EH (cell line): ENCODE data around the gene COL4A2.
"Not testable (repeated sequence)": the region's sequence is repeated elsewhere in the genome, so short reads cannot be mapped to it uniquely, and the experiment has no call there.

Experiments
- DNase-seq: peaks from one replicate; pipeline ENCODE4 v3.0.0-alpha.2; 2015; ENCODE audit warnings: low read depth

Gene COL4A2

GRCh38 chr13:110438776-110439175 lies 131.7 kb downstream of the COL4A2 start:
- no peak for DNase-seq

- DNase-seq, result no peak
These were observed 134.1 kb downstream of the COL4A2 start for GRCh38 chr13:110440946-110441731.

- peak; percentile 72 for DNase-seq
These were observed 136.0 kb downstream of the COL4A2 start for GRCh38 chr13:110442930-110443621.

GRCh38 chr13:110443622-110444225 lies 136.6 kb downstream of the COL4A2 start:
- DNase-seq, result no peak

DNA sequence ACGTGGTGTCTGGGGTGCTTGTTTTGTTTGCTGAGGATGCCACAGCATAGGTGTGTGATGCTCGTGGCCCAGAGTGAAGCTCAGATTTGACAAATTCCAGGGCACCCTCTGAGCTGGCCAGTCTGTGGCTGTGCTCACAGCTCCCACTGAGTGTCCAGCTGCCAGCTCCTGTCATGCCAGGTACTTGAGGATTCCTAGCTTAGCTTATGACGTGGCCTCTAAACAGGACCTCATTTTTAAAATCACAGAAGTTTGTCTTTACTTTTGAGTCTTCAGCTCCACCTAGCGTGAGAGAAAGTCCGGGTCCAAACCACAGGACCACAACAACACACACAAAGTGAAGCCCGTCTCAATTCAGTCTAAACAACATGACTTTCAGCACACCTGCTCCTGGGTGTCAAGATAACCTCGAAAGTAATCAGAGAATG lies 137.2 kb downstream of the COL4A2 start:
- peak; percentile 29 for DNase-seq

DNA sequence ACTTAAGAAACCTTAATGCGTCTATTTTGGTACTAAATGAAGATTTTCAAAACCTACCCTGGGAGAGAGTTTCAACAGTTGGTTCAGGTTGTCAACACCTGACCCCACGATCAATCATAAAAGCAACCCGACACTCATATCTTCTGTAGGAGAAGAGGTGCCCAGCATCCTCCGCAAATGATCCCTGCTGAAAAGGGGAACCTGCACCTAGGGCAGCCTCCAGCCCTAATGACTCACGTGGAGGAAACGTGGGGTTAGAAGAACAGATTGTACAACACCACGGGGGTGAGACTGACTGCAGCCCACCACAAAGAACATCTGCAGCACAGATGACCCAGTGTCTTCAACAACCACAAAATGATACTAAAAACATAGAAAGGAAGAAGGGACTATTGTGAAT lies 138.1 kb downstream of the COL4A2 start:
- peak; percentile 61 for DNase-seq

GRCh38 chr13:110445722-110446574 lies 138.9 kb downstream of the COL4A2 start:
- no peak for DNase-seq

GRCh38 chr13:110446575-110446890 lies 139.4 kb downstream of the COL4A2 start:
- DNase-seq, result no peak

- peak; percentile 43 for DNase-seq
These were observed 140.0 kb downstream of the COL4A2 start for GRCh38 chr13:110447058-110447511.

- no peak for DNase-seq
These were observed 140.7 kb downstream of the COL4A2 start for GRCh38 chr13:110447801-110448200.

- DNase-seq, result peak; percentile 94
These were observed 141.1 kb downstream of the COL4A2 start for GRCh38 chr13:110448230-110448629.

- no peak for DNase-seq
These were observed 141.6 kb downstream of the COL4A2 start for GRCh38 chr13:110448677-110449076.

GRCh38 chr13:110449219-110450015 lies 142.3 kb downstream of the COL4A2 start:
- no peak for DNase-seq

DNA sequence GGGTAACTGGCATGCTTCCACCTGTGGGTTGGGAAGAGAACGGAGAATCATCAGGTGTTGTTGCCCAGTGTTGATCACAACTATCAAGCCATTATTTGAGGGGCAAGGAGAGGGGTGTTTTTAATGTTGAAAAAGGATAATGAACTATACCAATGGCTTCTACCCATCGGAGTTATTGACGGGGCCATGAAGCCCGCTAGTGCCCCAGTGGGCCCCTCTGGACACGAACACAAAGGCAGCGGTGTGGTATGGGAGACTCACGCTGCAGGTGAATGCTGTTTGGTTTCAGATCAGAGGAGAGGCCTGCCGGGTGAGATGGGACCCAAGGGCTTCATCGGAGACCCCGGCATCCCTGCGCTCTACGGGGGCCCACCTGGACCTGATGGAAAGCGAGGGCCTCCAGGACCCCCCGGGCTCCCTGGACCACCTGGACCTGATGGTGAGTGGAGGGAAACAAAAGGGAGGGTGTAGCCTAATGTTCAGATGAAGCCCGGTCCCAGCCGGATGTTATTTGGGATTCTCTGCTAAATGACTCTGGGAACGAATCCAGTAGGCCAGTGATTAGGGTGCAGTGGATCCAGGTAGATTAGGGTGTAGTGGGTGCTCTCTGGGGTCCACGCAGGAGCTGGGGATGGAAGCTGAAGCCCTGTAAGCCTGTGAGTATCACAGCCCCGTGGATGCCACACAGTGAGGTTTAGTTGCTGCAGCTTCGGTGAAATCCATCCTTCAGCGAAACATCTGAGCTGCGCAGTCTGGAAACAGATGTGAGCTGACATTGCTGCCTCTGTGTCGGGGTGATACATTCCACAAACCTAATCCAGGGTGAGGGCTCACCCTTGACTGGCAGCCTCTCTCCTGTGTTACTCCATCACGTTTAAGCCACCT lies 143.2 kb downstream of the COL4A2 start:
- no peak for DNase-seq

DNA sequence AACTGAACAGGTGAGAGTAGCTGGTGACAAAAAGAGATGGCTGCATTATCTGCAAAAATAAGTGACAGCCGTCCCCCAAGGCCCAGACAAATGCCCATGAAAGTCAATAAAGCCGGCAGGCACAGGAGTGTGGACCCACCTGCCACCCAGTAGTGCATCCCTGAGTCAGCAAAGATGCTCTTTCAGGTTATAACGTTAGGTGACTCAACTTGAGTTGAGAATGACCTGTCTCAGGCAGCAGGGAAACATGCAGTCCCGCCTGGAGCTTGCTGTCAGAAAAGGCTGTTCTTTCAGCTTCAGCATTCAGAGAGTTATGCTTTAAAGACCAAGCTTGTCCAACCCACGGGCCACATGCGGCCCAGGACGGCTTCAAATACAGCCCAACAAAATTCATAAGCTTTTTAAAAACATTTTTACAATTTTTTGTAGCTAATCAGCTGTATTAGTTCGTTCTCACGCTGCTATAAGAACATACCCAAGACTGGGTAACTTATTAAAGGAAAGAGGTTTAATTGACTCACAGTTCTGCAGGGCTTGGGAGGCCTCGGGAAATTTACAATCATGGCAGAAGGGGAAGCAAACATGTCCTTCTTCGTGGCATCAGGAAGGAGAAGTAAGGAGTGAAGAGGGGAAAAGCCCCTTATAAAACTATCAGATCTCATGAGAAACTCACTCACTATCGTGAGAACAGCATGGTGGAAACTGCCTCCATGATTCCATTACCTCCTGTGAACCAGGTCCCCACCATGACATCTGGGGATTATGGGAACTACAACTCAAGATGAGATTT lies 144.1 kb downstream of the COL4A2 start:
- DNase-seq, result no peak

- not testable (repeated sequence) for DNase-seq
These were observed 146.0 kb downstream of the COL4A2 start for GRCh38 chr13:110453091-110453490.

- DNase-seq, result peak; percentile 59
These were observed 146.7 kb downstream of the COL4A2 start for GRCh38 chr13:110453797-110454196.

- DNase-seq, result no peak
These were observed 147.3 kb downstream of the COL4A2 start for GRCh38 chr13:110454227-110454859.

DNA sequence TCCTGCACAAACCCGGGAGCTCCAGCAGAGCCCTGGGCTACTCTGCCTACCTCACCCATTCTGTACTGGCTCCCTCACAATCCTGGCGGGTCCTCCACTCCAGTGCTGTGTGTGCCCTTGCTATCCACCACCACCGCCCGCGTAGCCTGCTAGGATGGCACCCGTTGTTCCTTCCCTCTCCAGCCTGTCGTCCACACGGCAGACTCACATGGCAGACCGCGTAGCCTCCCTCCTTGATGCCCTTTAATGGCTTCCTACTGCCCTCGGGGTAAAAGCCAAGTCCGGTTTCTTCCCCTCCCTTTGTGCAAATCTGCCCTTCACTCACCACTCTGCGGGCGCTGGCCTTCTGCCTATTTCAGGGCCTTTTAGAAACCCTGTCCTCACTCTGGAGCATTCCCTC lies 147.9 kb downstream of the COL4A2 start:
- DNase-seq, result no peak
